HL-60 (cell line): ENCODE results near the gene LRMDA.

Experiments used
- DNase-seq, 2 experiments: peaks; one replicate each; pipeline ENCODE4 v3.0.0-alpha.2; 2010 to 2020; ENCODE audit warnings: low read depth in 1 of 2, low spot score in 1 of 2
- H3K27ac ChIP-seq: fragments of 250-450 bp; sonication (Bioruptor Pico); replicated peaks from 2 replicates; pipeline ENCODE4 v1.5.1; 2020; ENCODE audit warnings: mild to moderate bottlenecking, moderate library complexity
- H3K27me3 ChIP-seq: fragments of 250-450 bp; sonication (Bioruptor Pico); 2 replicates; pipeline ENCODE4 v1.5.1; 2021; ENCODE audit warnings: mild to moderate bottlenecking, moderate library complexity; ENCODE audit not compliant: insufficient read depth, poor library complexity, severe bottlenecking
- H3K4me3 ChIP-seq: replicated peaks from 2 replicates; pipeline ENCODE4 v1.5.1; 2011; ENCODE audit warnings: mild to moderate bottlenecking, control low read depth, low read length; ENCODE audit not compliant: insufficient read depth
- CTCF ChIP-seq: IDR thresholded peaks from one replicate; pipeline ENCODE4 v1.5.1; 2011; ENCODE audit warnings: low read length, control low read depth, inconsistent platforms; ENCODE audit not compliant: insufficient read depth
- GABPA ChIP-seq: IDR thresholded peaks from 2 replicates; pipeline ENCODE4 v1.6.1; 2012; ENCODE audit warnings: low read depth
- POLR2AphosphoS5 ChIP-seq: IDR thresholded peaks from 2 replicates; pipeline ENCODE4 v1.6.1; 2012; ENCODE audit warnings: low read depth
- REST ChIP-seq: IDR thresholded peaks from 2 replicates; pipeline ENCODE4 v1.6.1; 2012; ENCODE audit warnings: low read depth; ENCODE audit not compliant: insufficient replicate concordance
- SPI1 ChIP-seq: IDR thresholded peaks from 2 replicates; pipeline ENCODE4 v1.6.1; 2012; ENCODE audit warnings: low read depth, mild to moderate bottlenecking, borderline replicate concordance

LRMDA gene

DNA sequence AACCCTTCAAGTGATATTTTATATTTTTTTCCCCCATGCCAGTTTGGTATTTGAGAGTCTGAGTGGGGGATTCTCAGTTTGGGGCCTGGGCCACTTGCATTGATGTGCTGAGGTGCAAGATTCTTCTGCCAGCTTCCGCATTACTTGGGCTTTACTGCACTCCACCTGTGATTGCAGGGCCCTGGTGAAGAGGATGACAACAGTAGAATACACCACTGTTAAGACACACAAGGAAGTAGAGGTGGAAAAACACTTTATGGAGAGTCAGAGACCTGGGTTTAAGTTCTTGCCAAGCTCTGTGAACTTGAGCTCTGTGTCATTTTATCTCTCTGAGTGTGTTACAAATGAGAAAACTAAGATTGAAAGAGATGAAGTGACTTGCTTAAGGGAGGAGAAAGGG lies 209.4 kb downstream of the LRMDA start:
- Histone ChIP-seq H3K27ac (no peak overlapping the region), H3K27me3 (no peaks in the 10 kb centered on the region), H3K4me3 (no peak overlapping the region)
- no peak for TF ChIP-seq CTCF
- TF ChIP-seq SPI1: no peak
- TF ChIP-seq POLR2AphosphoS5: no peak
- no peak for TF ChIP-seq GABPA
- no peak for TF ChIP-seq REST
- no peak for DNase-seq

DNA sequence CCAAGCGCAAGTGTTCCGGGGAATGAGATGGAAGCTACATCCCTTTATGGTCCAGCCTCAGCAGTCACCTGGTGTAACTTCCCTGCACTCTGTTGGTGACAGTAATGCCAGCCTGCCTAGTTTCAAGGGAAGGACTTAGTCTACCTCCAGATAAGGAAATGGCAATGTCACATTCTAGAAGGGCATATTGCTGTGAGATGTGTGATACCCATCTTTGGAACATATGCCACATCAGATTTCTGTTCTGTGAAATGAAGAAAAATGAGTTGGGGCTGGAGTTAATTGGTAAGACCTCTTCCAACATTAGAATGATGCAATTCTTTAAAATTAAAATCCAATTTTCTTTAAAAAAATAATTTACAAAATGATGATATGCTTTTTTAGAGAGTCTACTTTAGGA lies 212.0 kb downstream of the LRMDA start:
- Histone ChIP-seq H3K4me3 (no peak overlapping the region), H3K27me3 (no peaks in the 10 kb centered on the region), H3K27ac (no peak overlapping the region)
- DNase-seq: no peak
- TF ChIP-seq CTCF: no peak
- no peak for TF ChIP-seq GABPA
- no peak for TF ChIP-seq POLR2AphosphoS5
- TF ChIP-seq SPI1: no peak
- no peak for TF ChIP-seq REST

DNA sequence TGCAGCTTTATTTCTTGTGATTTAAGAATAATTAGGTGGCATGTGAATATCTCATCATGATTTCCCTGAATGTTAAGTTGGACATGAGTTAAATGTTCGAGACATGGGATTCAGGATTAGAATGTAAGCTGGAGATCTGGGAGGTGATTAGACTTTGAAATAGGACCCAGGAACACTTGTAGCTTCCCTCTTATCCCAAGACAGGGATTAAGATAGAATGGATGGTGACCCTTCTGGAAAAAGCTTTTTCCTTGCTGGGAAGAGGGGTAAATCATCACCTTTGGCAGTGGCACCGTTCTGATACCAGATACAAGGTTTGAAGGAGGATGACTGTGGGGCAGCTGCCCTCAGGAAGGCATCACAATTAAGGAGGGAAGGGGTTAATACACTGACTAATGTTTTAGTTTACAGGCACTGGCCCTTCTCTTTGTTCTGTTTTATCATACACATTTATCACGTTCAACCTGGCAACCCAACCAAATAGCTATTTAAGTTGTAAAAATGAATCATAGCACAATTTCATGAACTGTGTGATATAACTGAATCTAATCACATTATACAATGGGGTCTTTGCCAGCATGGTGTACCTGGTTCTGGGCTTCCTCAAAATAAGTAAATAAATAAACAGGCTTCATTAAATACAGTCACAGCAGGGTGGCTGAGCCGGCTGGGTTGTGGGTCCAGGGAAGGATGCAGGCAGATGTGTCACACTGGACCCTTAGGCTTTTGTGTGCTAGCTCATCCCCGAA lies 212.7 kb downstream of the LRMDA start:
- no peaks in the 10 kb centered on the region for H3K27me3 ChIP-seq
- H3K4me3 ChIP-seq: no peak overlapping the region
- no peak for TF ChIP-seq GABPA
- TF ChIP-seq CTCF: no peak
- no peak for TF ChIP-seq SPI1
- TF ChIP-seq REST: no peak
- no peak for TF ChIP-seq POLR2AphosphoS5
- no peak overlapping the region for H3K27ac ChIP-seq
- no peak for DNase-seq
